ENCODE measurements around the gene EPS15. TPM values are rescaled to one million over a fixed set of nuclear protein-coding genes. Genes with fewer than 3 reads are reported as not detected.
"Not testable (repeated sequence)": the region's sequence is repeated elsewhere in the genome, so short reads cannot be mapped to it uniquely, and the experiment has no call there.

Gene EPS15
- total RNA-seq, 1 donor from 2014 or later: 20.6 TPM

DNA sequence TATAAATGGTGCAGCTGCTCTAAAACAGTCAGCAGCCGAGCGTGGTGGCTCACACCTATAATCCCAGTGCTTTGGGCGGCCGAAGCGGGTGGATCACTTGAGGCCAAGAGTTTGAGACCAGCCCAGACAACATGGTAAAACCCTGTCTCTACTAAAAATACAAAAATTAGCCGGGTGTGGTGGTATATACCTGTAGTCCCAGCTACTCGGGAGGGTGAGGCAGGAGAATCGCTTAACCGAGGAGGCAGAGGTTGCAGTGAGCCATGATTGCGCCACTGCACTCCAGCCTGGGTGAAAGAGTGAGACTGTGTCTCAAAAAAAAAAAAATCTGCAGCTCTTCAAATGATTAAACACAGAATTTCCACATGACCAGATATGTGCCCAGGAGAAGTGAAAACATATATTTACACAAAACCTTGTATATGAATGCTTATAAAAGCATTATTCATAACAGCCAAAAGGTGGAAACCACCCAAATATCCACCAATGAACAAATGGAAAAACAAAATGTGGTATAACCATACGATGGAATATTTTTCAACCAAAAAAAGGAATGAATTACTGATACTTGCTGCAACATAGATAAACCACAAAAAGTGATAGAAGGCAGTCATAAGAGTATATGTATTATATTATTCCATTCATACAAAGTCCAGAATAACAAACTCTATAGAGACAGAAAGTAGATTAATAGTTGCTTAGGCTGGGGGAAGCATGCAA is 14.1 kb downstream of the EPS15 start:
- TF ChIP-seq, protein P1, sequence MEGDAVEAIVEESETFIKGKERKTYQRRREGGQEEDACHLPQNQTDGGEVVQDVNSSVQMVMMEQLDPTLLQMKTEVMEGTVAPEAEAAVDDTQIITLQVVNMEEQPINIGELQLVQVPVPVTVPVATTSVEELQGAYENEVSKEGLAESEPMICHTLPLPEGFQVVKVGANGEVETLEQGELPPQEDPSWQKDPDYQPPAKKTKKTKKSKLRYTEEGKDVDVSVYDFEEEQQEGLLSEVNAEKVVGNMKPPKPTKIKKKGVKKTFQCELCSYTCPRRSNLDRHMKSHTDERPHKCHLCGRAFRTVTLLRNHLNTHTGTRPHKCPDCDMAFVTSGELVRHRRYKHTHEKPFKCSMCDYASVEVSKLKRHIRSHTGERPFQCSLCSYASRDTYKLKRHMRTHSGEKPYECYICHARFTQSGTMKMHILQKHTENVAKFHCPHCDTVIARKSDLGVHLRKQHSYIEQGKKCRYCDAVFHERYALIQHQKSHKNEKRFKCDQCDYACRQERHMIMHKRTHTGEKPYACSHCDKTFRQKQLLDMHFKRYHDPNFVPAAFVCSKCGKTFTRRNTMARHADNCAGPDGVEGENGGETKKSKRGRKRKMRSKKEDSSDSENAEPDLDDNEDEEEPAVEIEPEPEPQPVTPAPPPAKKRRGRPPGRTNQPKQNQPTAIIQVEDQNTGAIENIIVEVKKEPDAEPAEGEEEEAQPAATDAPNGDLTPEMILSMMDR (conservative IDR thresholded peaks at IDR 0.05; ENCODE audit: low read depth, low read length): no peak
- no peak for DNase-seq (ENCODE audit: low read depth)
- H3K4me3 ChIP-seq (ENCODE audit: low read depth, low read length): no peak overlapping the region

DNA sequence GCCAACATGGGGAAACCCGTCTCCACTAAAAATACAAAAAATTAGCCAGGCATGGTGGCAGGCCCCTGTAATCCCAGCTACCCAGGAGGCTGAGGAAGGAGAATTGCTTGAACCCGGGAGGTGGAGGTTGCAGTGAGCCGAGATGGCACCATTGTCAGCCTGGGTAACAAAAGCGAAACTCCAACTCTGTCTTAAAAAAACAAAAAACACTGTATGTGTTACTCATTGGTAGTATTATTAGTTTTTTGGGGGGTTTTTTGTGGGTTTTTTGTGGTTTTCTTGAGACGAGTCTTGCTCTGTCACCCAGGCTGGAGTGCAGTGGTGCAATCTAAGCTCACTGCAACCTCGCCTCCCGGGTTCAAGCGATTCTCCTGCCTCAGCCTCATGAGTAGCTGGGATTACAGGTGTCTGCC is 17.8 kb downstream of the EPS15 start:
- H3K4me3 ChIP-seq (ENCODE audit: low read depth, low read length); DNase-seq (ENCODE audit: low read depth): not testable (repeated sequence)

DNA sequence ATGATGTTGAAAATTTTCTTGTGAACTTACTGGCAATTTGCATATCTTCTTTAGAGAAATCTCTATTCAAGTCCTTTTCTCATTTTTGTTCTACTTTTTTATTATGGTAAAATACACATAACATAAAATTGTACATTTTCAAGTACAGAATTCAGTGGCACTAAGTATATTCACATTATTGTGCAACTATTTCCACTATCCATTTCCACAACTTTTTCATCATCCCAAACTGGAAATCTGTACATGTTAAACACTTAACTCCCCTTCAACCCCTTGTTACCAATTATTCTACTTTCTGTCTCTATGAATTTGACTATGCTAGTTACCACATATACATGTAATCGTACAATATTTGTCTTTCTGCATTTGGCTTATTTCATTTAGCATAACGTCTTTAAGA is 19.4 kb downstream of the EPS15 start:
- TF ChIP-seq, protein P1 (conservative IDR thresholded peaks at IDR 0.05; ENCODE audit: low read depth, low read length): no peak
- no peak for DNase-seq (ENCODE audit: low read depth)
- no peak overlapping the region for H3K4me3 ChIP-seq (ENCODE audit: low read depth, low read length)

DNA sequence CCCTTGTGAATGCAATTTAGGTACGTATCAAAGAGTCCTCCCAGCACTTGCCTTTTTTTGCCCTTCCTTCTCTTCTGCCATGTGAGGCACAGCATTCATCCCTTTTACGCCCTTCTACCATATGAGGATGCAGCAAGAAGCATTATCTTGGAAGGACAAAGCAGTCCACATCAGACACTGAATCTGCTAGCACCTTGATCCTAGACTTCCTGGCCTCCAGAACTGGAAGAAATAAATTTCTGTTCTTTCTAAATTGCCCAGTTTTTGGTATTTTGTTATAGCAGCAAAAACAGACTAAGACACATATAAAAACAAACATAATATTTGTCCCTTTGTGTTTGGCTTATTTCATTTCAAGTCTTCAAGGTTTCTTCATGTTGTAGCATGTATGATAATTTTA is 20.1 kb downstream of the EPS15 start:
- DNase-seq (ENCODE audit: low read depth): no peak
- TF ChIP-seq, protein P1 (conservative IDR thresholded peaks at IDR 0.05; ENCODE audit: low read depth, low read length): no peak
- H3K4me3 ChIP-seq (ENCODE audit: low read depth, low read length): no peak overlapping the region

DNA sequence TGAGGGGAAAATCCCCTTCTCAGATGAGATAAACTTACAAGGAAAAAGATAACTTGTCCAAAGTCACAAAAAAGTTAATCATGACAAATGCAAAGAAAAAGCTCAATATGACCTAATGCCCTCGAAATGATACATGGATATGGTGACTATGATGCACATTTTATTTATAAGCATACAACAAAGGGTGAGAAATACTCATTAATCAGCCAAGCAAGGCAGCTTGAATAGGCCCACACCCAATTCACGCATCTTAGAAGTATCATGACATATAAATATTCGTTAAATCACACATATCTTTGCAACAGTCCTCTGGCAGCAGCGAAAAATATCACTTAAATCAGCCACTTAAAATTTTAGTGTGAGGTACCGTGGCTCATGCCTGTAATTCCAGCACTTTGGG is 21.7 kb downstream of the EPS15 start:
- H3K4me3 ChIP-seq (ENCODE audit: low read depth, low read length): no peak overlapping the region
- TF ChIP-seq, protein P1 (conservative IDR thresholded peaks at IDR 0.05; ENCODE audit: low read depth, low read length): no peak
- no peak for DNase-seq (ENCODE audit: low read depth)

DNA sequence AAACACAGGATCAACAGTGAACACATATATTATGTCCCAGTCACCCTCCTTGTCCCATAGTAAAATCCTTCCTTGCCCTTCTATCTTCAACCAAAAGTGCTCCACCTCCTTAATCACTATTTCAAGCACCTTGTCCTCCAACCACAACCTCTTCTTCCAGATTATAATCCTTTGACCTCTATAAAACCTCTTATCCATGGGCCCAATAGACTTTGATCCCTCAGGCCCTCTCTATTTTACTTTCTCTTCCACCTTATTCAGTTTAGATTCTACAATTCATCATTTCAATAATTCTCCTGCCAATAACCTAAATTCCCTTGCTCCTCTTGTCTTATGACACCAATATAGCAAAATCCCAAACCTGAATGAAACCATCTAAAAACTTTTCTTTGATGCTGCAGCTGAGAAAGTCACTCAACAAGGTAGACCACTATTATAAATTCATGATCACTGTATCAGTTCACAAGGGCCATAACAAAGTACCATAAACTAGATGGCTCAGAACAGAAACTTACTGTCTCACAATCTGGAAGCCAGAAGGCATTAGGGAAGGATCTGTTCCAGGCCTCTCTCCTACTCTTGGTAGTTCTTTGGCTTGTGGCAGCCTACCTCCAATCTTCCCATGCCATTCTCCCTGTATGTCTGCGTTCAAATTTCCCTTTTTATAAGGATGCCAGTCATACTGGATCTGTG is 24.8 kb downstream of the EPS15 start:
- no peak for DNase-seq (ENCODE audit: low read depth)
- no peak overlapping the region for H3K4me3 ChIP-seq (ENCODE audit: low read depth, low read length)
- TF ChIP-seq, protein P1 (conservative IDR thresholded peaks at IDR 0.05; ENCODE audit: low read depth, low read length): no peak

DNA sequence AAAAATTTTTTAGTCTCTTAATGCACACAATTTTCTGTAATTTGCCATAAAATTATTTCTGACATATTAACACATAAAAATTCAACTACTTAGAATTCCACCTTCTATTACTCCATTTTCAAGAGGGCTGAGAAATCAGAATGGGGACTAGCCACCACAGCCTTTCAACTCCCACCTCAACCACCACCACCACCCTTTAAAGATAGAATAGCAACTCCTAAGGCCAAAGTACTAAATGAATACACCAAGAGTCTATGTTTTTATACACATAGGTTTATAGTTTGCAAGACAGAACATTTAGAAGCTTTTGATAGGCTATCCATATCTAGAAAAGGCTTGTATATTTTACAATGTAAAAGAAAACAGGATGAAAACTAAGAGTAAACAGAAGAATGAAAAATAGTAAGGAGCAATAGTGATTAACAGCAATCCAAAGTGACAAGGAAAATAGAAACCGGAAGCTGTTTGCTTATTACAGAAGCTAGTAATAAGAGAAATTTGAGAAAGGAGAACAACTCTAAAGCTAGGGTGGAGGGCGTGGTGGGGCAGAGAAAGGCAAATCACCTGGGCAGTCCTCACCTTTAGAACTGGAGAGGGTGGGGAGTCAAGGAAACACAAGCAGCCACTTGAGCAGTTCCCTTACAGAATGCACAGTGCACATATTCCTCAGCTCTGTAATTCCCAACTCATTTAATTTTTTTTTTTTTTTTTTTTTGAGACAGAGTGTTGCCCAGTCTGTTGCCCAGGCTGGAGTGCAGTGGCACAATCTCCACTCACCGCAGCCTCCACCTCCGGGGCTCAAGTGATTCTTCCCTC is 27.7 kb downstream of the EPS15 start:
- H3K4me3 ChIP-seq (ENCODE audit: low read depth, low read length): no peak overlapping the region
- DNase-seq (ENCODE audit: low read depth): no peak
- TF ChIP-seq, protein P1 (conservative IDR thresholded peaks at IDR 0.05; ENCODE audit: low read depth, low read length): no peak

Data from epithelial cell of proximal tubule (primary cell).